ENCODE data around the gene RTL10.
"Not testable (repeated sequence)": the region's sequence is repeated elsewhere in the genome, so short reads cannot be mapped to it uniquely, and the experiment has no call there.

Gene RTL10

DNA sequence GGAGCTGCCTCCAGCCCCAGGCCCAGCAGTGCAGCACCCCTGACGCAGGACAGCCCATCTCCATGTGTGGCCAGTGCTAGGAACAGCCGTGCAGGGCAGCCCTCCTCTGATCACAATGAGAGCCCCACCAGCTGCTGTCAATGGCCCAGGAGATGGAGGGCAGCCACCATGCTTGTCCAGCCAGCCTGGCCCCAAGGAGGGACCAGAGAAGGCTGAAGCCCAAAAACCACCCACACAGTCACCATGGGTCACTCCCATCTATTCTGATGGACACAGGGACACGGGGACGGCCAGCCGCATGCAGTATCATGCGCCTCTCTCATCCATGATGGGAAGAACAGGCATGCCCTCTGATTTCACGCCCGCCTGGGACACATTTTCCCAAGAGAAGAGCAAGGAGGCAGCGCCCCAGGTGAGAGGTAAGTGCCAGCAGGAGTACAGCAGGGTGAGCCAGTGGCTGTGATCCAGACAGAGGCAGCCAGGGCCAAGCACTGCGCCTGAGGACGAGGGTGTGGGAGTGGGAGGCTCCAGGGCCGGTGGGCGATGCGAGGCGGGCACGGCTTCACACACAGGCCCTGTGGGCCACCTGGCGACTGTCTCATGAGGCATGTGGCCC, 33.6 kb upstream of the RTL10 start:
- no peak for DNase-seq

DNA sequence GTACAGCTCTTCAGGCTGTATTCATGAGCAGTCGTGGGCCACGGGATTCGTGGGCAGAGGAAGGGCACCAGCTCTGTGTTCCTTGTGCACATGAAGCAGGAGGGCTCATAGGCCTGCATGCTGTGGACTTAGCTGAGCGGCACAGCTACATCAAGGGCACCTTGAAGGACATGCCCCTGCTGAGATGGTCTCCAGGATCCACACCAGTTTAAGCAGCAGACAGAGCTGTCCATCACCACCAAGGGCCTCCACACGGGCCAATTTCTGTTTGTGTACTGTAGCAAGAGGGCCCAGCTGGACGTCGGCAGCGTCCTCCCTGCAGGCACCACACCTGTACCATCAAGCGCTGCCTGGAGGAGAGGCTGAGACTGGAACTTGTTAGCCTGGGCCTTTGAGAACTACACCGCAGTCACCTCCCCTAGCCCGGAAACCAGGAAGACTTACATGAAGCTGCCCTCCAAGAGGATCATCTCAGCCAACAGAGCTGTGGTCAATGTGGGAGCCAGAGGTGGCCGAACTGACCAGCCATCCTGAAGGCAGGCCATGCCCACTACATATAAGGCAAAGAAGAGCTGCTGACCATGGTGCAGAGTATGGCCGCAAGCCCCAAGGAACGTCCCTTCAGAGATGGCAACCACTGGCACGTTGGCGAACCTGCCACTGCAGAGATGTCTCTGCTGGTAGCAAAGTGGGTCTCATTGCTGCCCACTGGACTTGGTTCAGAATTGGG, 32.7 kb upstream of the RTL10 start:
- no peak for DNase-seq

DNA sequence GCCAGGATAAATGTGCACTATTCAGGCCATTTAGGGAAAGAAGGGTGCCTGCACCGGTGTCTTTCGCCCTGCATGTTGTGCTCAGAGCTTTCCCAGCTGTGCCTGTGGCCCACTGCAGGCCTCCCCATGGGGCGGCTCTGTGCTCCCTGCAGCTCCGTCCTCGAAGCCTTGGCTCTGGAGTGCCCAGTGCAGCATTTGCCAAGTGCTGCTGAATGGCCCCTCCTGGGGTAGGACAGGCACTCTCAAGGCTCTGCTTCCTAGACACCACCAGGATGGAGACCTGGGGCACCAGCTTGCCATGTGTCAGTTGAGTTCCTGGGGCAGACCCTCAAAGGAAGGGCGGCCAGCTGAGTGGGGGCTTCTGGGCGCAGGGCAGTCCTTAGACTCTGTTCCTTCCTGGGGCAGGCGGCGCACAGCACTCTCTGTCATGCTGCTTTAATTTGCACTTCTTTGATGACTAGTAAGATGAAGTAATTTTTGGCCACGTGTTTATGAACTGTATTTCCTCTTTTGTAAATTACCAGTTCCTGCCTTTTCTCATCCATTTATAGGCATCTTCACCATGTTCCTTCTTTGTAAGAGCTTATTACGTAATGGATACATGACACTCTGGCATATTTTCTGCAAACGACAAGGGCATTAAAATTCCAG, 32.1 kb upstream of the RTL10 start:
- DNase-seq, result peak; percentile 50

DNA sequence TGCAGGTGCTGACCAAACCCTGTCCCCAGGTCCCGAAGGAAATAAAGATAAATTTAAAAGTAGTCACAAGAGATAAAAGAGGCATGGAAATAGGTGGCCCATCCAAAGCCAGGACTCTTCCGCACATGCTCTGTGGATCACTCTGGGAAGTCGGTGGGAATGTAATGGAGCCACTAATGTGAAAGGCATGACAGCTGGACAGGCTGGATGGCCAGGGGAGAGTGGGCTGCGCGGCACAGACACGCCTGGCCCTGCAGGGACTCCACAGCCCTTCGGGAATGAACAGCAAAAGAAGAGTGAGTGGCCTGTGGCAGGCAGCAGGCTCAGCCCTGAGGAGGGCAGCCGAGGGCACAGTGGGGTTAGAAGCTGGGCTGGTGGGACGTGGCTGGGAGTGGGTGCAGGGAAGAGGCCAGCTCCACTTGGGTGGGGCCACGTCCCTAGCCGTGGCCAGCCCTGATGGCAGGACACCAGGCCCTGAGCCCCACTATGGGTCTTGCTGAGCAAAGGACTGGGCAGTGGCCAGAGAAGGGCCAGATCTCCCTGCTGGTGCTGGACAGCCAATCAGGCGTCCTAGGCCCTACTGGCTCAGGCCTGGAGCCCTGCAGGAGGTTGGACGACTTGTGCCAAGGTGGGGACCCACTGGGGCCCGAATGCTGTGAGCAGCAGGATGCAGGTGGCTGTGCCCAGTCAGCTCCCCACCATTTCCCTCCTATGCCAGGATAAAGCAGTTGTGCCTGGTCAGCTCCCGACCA, 31.3 kb upstream of the RTL10 start:
- no peak for DNase-seq

DNA sequence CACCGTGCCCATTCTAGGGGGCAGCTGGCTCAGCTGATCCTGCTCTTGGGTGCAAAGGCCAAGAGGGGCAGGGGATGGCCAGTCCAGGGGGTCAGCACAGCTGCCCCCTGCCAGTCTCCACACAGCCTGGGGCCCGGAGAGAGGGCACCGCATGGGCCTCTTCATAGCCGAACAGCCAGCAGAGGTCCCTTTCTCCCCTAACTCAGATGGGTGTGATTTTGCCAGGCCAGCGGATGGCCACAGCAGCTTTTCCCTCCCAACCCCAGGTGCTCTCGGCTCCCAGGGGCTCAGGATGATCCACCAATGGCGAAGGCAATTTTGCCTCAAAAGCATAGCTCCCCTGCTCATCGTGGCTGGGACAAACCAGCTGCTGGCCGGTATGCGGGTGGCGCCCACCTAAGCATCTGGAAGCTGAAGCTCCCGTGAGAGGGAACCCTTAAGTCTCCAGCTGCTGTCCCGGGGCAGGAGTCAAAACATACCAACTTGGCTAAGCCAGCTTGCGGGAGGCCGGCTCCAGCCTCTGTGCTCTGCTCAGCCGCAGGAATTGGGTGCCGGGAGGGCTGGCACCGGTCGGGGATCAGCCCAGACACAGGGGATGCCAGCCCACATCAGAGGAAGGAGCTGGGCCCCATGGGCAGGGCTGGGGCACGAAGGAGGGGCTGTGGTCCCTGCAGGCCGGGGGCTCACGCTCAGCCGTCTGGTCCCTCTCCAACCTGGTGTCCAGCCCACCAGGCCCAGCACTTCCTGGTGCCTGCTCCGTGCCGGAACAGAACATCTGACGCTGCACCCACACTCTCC, 30.5 kb upstream of the RTL10 start:
- DNase-seq, result no peak

DNA sequence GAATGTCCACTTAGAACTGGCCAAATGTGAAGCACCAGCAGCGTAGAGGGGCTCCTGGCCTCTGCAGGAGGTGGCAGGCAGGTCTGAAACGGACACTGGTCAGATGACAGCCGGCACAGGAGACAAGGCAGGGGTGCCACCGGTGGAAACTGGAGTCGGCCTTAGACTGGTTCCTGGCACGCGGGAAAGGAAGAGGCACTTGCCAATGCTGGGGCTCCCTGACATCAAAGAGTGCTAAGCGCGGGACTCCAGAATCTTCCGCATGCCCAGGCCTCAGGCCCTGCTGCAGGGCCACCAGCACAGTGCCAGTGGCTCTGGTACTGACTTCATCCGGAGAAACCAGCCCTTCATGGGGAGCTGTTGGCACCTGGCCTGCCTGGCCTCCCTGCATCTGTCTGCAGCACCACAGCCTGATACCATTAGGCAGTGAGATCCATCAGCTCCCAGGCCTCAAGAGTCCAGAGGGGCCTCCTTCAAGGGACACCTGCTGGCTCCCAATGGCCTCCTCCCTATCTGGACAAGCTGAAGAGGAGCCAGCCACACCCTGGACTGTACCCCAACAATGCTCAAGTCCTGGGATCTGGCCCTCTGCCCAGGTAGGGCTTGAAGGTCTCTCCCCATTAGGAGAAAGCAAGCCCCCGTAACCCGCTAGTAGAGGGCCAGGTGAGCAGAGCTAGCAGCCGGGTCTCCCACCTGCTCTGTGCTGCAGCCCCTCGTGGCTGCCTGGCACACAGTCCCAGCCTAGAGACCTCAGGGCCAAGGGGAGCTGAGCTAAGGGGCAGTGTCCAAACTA, 29.7 kb upstream of the RTL10 start:
- DNase-seq, result no peak

DNA sequence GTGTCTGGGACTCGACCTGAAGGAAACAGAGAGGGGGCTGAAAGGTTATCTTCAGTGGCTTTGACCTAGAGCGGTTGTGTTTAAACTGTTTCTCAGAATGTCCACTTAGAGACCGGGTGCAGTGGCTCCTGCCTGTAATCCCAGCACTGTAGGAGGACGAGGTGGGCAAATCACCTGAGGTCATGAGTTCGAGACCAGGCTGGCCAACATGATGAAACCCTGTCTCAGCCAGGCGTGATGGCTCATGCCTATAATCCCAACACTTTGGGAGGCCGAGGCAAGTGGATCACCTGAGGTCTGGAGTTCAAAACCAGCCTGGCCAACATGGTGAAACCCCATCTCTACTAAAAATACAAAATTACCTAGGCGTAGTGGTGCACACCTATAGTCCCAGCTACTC, 28.8 kb upstream of the RTL10 start:
- DNase-seq, result not testable (repeated sequence)

DNA sequence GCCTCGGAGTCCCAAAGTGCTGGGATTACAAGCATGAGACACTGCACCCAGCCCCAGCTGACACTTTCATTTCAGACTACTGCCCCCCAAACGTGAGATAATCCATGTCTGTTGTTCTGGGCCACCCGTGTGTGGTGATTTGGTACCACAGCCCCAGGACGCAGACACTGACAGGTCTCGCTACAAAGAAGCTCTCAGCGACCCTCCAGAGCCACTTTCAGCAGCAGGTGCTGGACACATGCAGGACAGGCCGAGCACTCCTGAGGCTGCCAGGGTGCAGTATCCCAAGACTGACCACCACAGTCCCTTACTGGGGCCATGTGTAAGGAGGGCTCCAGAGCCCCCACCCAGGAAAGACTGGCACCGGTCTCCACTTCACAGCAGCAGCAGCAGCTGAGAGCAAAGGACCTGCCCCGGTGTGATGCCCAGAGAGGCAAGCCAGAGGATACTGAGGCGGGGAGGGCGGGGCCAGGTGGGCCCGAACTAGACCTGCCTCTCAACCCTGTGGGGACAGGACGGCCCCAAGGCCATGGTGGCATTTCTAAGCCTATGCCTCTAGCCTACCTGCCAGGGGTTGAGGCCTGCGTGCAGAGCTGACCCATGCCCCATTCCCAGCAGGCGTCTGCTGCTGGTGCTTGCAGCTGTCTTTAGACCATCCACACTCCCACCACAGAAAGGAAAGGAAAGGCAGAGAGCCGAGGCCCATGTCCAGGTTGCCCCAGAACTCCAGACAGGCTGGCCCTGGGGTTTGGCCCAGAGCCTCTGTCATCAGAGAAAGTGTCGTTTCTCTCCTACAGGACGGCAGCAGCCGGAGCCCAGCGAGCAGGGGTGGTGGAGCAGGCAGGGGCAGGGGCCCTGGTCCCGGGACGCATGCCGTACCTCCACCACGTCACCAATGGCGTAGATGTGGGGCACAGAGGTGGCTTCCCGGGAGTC, 28.0 kb upstream of the RTL10 start:
- DNase-seq, result no peak

DNA sequence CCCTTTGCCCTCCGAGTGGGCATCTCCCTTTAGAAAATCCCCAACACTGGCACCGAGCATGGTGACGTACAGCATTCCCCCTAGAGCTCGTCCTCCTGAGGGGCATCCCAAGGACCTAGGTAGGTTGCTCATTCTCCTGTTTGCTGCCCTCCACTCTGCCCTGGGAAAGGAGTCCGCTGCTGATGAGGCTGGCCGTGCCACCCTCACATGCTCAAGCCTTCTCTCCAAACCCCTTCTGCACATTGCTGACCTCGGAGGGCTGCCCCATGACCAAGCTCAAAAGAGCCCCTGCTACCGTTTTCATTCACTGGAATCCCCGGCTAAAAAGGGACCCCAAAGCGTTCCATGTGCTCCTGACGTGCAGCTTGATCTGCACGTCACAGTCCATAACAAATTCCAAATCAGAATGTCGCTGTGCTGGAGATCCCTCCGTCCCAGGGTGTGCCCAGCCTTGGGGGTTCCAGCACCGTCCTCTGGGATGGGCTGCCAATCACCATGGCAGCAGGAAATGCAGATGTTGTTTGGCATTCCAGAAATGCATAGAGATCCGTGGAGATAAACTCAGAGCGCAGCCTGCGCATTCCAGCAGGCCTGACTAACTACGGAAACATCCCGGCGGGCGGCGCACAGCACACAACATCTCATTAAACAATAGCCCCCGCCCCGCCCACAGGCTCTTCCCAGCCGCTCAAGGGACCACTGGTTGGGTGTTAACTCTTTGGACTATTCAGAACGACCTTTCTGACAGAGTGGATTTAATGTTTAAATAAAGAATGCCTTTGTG, 26.3 kb upstream of the RTL10 start:
- DNase-seq, result no peak

DNA sequence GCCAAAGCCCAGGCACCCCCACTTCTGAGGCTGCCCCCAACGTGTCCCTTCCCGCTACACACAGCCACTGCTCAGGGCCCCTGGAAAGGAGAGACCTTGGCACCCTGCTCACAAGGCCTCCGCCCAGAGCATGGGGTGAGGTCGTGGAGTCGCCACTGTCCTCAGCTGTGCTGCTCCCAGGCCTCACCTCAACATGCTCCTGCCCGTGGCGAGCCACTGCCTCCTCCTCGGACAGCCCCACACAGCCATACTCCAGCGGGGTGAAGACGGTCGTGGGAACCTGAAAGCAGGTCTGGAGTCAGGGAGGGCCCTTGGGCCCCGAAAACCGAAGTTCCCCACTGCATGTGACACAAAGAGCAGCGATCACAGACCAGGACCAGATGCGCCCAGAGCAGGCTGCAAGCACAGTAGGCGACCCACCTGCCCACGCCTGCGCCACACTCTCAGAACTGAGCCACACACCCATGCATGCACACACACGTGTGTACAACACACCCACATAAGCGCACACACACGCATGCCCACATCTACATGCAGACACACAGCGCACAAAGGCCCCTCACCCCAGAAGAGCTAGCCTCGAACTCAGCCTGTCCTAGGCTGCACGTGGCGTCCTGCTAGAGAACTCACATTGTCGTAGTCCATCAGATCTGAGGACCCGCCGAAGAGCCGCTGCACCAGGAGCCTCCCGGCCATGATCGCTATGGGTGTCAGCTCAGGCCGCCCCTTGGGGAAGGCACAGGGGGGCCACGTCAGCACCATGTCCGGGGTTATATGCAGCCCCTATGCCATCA, 25.5 kb upstream of the RTL10 start:
- DNase-seq, result no peak

DNA sequence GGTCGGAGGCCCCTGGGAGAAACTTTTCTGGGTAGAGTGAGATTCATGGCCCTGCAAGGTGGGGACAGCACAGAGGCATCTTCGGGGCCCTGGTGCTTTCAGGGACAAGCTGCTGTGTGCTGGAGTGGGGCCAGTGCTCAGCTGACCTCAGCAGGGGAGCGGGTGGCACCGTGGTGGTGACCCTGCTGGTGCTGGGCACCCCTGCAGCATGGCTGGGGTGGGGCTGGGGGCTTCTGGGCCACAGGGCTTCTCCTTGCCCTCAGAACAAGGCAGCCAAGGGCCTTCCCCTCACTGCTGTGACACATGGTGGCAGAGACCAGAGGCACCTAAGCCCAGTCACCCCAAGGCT, 24.9 kb upstream of the RTL10 start:
- DNase-seq, result no peak

DNA sequence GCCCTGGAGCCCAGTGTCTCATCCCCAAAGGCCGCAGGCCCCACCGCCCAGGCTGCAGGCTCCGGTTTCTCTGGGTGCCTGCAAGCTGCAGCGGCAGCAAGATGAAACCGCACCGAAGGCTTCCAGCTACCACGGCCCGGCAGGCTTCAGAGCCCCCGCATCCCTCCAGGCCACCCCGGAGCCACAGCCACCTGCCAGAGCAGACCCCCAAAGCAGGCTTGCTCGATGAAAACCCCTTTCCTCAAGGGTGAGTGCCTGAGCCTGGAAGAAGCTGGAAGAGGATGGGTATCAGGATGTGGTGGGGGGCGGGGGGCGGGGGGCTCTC, 24.5 kb upstream of the RTL10 start:
- DNase-seq, result no peak

DNA sequence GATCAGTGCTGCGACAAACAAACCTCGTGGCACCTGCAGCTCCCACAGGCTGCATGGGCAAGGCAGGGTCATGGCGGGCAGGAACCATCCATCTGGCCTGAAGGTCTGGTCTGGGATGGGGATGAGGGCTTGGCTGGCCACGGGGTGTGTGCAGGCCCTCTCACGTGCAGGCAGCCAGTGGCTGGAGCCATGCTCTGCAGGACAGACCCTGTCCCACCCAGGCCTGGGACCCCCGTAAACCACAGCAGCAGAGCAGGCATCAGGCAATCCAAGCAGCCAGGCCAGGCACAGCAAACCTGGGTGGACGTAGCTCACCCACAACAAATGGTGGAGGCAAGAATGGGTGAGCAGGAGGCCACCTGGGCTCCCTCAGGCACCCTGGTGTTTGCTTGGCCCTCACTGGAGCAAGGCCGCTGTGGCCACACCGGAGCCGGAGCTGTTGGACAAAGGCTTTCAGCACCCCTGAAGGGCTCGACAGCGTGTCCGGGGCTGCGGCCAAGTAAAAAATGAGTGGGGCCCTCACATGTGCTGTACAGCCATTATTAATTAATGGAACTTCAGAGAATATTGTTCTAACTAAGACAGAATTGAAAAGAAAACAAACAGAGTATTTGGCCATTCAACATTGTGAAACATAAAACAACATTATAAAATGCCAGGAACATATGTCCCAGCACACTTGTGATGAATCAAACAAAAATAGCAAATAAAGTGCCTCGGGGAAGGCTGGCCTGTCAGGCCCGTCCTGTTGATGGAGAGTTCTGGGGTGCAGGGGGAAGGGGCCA, 24.0 kb upstream of the RTL10 start:
- DNase-seq, result no peak

DNA sequence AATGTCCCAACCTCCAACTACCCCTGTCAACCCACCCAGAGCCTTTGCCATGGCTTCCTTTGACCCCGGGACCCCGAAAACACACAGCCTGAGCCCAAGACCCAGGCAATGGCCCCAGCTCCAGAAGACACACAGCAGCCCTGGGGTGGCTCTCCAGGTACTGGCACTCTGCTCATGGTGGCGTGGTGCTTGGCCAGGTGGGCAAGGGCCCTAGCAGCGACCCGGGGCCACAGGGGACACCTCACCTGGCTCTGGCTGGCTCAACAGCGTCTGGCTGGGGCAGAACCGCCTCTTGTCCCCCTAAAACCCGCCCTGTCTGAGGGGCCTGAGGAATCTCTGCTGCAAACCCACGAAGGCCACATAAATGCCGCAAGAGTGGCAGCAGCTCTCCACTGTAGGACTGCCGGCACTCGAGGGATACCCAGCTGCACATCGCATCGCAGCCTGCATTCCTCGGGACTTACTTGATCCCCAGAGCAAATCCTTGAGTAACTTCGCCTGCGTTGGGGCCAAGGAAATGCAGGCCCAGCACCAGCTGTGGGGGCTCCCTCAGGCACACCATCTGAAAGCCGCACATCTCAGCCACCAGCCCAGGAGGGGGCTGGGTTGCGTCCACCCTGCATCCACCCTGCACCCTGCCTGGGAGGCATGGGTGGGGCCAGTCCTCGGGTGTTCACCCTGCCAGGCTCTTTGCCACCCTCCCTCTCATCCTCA, 23.1 kb upstream of the RTL10 start:
- no peak for DNase-seq

DNA sequence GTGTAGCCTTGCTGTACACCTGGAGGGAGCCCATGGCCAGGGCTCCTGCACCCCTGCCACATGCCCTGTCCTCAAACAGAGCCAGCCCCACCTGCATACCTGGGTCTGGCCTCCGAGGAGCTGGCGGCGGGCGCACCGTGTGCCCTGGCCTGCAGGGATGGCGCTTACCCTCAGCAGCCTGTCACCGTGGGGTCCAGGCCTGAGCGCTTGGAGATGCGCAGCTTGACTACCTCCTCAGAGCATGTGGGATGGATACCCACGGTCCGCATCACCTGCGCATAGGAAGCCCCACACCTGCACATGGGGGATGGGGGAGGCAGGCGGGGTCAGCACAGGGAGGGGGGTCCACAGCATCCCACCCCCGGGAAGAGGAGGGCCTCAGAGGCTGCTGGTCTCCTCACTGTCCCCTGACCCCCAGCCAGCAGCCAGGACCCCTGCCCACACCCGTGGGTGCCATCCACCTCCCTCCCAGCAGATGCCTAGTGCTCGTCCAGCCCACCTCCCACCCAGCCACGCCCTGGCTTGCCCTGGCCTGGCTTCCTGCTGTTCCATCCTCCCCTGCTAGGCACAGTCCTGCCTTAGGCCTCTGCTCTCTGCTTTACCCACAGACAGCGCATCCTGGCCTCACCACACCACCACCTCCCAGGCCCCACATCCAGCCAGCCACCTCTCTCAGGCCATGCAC, 22.4 kb upstream of the RTL10 start:
- no peak for DNase-seq

DNA sequence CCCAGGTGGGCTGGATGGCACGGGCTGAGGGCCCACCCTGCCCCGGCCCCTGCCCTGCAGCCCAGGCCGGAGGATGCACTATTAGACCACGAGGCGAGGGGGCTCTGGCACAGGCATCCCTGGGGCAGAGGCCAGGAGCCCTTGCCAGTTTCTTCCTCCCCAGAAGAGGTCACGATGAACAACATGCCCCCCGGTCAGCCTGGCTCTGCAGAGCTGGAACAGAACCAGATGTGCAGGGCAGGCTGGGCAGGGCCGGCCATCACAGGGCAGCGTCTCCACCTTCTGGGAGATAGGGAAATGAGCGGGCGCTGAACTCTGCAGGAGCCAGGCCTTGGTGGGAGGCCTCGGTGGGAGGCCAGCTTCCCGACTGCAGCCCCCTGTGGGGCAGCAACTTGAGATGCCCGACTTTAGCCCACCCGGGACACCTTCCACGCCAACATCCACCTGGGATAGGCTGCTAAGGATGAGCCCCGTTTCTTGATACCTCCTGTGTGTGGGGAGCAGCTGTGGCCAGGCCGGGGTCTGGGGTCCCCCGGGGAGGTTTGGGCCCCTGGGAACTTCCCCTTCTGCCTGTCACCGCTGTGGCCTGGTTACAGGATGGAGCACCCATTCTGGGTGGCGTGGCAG, 21.8 kb upstream of the RTL10 start:
- no peak for DNase-seq

Data from CD4-positive, alpha-beta T cell treated with Interleukin-10 for 1 hour (primary cell).